Measurements from ENCODE around the gene RNF26.

DNA sequence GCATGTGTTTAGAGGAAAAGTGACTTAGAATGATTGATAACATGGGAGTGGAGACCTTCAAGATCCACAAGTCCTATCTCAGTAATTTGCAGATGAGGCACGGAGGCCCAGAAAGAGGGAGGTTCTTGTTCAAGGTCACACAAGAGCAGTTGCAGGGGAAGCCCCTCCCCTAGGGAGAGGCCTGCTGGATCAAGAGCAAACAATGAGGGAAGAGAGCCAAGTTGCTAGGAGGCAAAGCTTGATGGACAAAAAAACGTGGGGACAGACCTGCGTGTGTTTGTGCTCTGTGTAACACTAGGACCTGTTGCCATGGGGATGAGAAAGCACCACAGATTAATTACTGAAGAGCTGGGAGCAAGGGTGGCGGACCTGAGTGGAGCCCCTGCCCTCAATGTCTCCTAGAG, 18.5 kb downstream of the RNF26 start:
- TF ChIP-seq, protein P1, sequence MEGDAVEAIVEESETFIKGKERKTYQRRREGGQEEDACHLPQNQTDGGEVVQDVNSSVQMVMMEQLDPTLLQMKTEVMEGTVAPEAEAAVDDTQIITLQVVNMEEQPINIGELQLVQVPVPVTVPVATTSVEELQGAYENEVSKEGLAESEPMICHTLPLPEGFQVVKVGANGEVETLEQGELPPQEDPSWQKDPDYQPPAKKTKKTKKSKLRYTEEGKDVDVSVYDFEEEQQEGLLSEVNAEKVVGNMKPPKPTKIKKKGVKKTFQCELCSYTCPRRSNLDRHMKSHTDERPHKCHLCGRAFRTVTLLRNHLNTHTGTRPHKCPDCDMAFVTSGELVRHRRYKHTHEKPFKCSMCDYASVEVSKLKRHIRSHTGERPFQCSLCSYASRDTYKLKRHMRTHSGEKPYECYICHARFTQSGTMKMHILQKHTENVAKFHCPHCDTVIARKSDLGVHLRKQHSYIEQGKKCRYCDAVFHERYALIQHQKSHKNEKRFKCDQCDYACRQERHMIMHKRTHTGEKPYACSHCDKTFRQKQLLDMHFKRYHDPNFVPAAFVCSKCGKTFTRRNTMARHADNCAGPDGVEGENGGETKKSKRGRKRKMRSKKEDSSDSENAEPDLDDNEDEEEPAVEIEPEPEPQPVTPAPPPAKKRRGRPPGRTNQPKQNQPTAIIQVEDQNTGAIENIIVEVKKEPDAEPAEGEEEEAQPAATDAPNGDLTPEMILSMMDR (conservative IDR thresholded peaks at IDR 0.05 in 1 of 2, IDR thresholded peaks at IDR 0.05 in 1 of 2; ENCODE audit: low read depth in 1 of 2, low read length in 2 of 2): no peak
- TF ChIP-seq EZH2 (IDR thresholded peaks at IDR 0.05; ENCODE audit: low read length, missing control alignments): no peak

Measured in fibroblast of lung (primary cell).